Activated CD4-positive, alpha-beta T cell treated with anti-CD3 and anti-CD28 coated beads, Interleukin-2, amount 50 U/mL, for 24 hours (primary cell): ENCODE data around the gene CEMP1.
A peak's percentile ranks its signal among the peaks of the same experiment; 100 is the strongest.

Experiments used
- DNase-seq, 2 donors: peaks; one replicate each; pipeline ENCODE4 v3.0.0-alpha.2; 2020; ENCODE audit warnings: low read depth in 1 of 2, low spot score in 1 of 2

The CEMP1 gene

DNA sequence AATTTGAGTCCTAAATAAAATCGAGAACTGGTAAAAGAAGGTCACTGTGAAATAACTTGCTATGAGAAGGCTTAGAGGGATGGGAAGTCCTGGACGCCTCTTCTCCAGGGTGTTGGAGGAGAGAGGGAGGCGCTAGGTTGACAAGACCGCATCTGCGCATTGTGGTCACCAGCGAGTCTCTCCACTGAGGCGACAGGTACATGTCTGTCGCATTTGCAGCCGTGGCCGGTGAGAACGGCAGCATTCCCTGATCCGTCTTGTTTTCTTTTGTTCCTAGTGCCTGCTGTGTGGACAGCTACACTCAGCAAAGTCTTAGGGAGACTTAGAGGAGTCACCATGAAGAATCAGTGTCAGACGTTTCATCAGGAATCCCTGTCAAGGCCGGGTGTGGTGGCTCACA is 25.5 kb downstream of the CEMP1 start:
- no peak for DNase-seq

DNA sequence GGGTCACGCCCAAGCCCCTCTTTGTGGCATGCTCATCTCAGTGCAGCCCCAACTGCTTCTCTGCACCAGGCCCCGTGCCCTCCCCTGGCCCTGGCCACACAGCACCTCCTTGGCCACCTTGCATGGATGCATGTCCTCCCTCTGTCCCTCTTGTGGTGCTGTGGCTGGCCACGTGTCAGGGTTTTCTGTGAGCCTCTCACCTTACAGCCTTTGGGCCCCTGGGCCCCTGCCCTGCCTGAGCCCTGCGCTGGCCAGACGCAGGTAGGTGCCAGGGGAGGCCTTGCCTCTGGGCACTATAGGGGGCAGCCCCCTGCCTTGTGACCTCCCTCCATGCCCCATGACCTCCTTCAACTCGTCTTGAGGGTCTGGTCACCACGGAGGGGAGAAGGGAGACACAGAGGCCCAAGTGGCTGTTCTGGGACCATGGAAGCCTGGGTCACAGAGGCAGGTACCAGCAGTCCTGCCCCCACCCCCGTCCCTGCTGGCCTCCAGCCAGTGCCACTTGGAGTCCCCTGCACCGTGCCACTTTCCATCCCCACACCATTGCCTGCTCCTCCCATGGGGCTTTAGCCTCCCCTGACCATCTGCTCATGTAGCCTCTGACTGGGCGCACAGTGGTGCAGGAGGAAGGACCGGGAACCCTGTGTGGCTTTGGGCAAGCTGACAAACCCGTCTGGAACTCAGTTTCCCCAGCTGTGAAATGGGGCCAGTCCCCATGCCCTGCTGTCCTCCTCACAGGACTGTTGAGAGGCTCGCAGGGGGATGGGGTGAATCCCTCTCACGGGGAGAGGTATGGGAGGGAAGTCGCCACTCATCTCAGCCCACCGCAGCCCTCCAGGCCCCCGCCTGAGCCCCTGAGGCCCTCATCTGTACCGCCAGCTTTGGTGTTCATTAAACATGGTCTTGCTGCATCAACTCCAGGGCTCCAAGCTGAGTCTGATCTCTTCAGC is 29.0 kb downstream of the CEMP1 start:
- no peak for DNase-seq

DNA sequence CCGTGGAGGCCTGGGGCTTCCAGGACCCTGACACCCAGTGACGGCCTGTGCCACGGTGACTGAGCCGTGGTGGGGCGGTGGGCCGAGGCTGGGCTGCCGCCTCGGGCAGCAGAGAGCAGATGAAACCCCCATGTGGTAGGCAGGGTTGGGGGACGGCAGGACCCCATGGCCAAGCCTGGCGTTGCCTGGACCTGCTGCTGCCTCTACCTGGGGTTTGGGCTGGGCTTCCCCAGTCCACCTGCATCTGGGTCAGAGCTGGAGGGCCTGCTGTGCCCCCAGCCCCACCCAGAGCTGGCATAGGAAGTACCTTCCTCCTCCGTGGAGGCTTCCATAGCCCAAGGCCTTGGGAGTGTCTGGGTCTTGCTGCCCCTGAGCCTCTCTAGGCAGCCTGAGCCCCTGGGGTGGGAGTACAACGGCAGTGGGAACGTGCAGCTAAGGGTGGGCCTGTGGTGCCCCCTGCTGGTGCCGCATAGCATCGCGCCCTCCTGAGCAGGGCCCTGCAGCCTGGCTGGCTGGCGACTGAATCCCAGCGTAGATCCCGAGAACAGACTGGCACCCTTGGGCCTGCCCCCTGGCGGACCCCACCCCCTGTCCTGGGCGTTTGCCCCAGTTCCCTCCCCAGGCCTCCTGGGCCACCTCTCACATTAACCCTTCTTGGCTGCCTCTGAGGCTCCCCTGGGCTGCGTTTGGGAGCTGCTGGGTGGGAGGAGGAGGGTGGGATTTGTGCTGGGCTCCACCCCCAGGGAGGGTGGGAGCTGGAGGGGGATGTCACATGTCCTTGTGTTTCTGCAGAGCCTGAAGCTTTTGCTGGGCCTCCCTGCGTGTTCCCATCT is 30.1 kb downstream of the CEMP1 start:
- DNase-seq, result peak; percentile 68 to 73

DNA sequence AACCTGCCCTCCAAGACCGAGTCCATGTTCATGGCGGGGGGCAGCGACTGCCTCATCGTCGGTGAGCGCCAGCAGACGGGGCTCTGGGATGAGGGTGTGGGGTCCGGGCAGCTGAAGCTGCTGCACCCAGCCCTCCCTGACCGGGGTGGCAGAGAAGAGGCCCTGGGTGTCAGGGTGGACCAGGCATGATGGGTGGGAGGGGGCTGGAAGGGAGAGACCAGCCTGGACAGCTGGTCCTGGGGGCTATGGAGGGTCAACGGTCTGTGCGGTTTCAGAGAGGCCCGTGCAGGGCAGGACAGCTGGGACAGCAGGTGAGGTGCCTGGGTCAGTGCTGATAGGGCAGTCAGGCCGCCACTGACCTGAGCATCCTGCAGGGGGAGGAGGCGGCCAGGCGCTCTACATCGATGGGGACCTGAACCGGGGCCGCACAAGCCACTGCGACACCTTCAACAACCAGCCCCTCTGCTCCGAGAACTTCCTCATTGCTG is 30.7 kb downstream of the CEMP1 start:
- no peak for DNase-seq

DNA sequence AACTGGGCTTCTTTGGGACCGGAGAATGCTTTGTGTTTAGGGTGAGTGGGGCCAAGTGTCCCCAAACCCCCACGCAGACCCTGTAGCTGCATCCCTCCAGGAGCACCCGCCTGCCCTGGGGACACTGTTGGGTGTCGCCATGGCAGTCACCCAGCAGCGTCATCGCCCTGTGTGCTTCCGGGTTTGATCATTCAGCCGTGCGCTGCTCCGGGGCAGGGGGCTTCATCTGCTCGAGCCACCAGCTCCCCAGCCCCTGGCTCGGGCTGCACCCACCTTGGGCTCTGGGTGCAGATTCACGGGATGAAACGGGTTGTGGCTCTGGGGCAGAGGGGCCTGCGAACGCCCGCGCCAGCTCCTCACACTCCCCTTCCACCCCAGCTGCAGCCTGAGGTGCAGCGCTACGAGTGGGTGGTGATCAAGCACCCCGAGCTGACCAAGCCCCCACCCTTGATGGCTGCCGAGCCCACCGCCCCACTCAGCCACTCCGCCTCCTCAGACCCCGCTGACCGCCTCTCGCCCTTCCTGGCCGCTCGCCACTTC is 31.2 kb downstream of the CEMP1 start:
- no peak for DNase-seq

DNA sequence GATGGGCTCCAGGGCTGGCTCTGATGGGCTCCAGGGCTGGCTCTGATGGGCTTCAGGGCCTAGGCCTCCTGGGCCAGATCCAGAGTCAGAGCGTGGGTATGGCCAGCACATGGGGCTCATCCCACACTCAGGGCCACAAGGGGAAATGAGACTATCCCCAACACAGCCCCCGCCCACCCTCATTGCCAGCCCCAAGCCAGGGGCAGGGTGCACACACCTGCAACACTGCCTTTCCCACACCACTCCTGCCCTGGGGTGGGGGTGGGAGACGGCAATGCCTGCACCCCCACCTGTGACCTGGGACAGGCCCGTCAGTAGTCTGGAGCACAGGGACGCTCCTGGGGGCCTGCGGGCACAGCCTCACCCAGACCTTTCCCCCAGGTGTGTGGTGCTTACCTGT is 31.8 kb downstream of the CEMP1 start:
- no peak for DNase-seq

DNA sequence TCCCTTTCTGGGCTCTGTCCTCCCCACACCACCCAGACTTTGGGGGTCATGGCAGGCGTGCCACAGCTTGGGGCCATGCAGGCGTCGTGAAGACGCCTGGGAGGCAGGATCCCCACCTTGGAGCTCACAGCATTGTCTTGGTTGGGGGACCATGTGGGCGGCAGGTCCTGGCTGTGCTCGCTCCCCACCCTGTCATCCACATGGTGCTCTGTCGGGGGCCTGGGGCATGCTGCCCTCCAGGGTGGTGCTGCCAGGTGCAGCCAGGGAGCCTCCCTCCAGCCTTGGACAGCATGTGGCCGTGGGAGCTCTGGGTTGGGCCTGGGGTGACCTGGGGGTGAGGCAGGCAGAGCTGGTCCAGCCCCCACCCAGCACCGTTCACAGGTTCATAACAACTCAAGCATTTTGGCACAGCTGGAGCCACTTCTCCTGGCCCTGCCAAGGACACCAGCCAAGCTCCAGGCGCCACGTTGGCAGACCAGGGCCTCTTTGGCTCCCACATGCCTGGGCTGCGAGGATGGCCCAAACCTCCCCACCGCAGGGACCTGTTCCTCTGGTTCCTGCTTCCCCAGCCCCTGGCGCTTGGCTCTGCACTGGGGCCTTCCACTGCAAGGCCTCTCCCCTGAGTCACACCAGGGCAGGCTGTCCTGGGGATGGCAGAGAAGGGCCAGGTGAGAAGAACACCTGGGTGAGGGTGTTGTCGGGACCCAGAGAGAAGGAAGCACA is 32.5 kb downstream of the CEMP1 start:
- DNase-seq, result no peak

DNA sequence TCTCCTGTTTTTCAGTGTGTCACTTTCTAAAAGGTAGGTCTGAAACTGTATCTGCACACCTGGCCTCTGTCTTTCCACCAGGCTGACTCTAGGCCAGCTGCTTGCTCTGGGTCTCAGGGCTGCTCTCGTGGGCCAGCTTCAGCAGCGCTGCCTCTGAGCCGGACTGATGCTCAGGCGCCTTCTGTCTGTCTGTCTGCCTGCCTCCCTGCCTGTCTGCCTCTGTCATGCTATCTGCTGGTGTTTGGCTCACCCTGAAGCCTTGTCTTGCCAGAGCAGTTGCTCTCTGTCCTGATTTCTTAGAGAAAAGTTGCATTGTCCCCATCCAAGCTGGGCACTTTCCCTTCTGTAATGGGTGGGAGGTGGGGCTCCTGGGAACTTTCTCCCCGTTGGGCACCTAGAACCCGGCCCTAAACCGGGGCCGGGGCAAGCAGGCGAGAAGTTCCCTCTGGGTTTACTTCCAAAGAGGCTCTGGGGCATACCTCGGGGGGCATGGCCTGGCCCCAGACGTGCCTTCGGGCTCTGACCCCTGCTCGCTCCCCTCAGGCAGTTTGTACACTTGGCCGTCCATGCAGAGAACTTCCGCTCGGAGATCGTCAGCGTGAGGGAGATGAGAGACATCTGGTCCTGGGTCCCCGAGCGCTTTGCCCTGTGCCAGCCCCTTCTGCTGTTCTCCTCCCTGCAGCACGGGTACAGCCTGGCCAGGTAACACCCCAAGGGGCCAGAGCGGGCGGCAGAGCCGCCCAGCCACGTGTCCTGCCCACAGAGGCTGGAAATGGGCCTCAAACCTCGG is 33.3 kb downstream of the CEMP1 start:
- DNase-seq, result no peak

DNA sequence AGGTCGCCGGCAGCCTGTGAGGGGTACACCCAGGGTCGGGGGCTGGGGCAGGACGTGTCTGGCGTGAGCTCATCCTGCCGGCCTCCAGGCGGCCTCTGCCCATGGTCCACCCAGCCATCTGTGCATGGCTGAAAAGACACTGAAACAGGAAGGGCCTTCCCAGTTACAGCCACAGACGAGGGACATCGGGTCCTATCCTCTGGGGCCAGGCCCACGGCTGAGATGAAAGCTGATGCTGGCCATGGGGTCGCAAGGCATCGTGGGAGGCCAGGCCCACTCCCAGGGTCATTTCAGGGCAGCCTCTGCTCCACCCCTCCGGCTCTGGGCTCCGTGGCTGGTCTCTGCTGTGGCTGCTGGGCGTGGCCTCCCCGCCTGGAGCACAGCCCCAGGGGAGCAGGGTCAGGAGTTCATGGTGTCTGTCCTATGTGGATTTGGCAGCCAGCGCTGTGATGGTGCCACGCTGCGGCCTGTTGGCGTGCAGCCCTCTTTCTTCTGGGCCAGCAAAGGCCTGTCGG is 34.0 kb downstream of the CEMP1 start:
- no peak for DNase-seq

DNA sequence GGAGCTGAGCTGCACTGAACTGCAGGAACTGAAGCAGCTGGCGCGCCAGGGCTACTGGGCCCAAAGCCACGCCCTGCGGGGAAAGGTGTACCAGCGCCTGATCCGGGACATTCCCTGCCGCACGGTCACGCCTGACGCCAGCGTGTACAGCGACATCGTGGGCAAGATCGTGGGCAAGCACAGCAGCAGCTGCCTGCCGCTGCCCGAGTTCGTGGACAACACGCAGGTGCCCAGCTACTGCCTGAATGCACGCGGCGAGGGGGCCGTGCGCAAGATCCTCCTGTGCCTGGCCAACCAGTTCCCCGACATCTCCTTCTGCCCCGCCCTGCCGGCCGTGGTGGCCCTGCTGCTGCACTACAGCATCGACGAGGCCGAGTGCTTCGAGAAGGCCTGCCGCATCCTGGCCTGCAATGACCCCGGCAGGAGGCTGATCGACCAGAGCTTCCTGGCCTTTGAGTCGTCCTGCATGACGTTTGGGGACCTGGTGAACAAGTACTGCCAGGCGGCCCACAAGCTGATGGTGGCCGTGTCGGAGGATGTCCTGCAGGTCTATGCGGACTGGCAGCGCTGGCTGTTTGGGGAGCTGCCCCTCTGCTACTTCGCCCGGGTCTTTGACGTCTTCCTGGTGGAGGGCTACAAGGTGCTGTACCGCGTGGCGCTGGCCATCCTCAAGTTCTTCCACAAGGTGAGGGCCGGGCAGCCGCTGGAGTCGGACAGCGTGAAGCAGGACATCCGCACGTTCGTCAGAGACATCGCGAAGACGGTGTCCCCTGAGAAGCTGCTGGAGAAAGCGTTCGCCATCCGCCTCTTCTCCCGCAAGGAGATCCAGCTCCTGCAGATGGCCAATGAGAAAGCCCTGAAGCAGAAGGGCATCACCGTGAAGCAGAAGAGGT is 34.7 kb downstream of the CEMP1 start:
- no peak for DNase-seq

DNA sequence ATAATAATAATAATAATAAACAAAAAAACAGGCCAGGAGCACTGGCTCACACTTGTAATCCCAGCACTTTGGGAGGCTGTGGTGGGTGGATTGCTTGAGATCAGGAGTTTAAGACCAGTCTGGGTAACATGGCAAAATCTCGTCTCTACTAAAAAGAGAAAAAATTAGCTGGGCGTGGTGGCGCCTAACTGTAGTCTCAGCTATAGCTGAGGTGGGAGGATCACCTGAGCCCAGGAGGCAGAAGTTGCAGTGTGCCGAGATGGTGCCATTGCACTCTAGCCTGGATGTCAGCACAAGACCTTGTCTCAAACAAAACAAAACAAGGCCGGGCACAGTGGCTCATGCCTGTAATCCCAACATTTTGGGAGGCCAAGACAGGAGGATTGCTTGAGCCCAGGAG is 36.2 kb downstream of the CEMP1 start:
- DNase-seq, result no peak

DNA sequence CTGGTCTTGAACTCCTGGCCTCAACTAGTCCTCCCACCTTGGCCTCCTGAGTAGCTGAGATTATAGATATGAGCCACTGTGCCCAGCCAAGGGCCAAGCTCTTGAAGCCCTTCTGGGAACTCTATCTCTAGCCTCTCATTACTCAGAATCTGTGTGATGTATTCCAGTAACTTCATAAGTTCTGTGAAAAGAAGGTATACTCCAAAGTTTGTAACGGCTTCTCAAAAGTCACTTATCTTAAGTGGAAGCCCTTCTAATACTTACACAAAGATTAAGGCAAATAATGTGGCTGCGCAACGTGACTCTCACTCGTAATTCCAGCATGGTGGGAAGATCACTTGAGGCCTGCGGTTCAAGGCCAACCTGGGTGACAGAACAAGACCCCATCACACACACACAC is 36.6 kb downstream of the CEMP1 start:
- no peak for DNase-seq

DNA sequence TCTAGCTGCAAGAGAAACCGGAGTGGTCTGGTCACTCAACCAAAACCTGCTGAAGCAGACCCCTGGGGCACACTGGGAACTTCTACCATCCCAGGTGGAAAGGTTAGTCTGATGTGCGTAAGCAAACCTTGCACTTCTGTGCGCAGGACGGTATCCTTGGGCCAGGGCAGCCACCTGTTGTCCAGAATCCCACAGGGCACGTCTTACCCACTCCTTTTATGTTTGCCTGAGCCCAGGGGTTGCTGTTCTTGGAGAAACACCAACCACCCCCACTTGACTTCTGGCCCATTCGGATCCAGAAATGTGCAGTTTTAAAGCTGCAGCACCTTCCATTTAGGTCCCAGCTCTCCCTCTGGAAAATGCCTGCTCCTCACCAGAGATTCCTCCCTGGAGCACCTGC is 37.6 kb downstream of the CEMP1 start:
- no peak for DNase-seq

DNA sequence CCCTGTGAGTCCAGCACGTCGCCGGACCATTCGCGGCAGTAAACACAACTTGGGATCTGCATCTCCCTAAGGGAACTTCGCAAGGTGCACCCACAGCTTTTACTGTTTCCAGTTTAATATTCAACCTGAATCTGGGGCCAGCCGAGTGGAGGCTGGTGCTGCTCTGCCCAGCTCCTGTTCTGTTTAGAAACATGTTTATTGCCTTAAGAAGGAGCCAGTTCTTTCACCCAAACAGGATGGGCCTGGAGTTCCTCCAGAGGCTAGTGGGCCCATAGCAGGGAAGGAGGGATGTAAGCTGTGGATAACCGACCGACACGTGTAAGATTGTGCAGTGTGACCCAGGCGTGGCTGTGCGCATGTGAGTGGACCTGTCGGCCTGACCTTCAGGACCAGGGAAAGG is 38.9 kb downstream of the CEMP1 start:
- DNase-seq, result no peak

DNA sequence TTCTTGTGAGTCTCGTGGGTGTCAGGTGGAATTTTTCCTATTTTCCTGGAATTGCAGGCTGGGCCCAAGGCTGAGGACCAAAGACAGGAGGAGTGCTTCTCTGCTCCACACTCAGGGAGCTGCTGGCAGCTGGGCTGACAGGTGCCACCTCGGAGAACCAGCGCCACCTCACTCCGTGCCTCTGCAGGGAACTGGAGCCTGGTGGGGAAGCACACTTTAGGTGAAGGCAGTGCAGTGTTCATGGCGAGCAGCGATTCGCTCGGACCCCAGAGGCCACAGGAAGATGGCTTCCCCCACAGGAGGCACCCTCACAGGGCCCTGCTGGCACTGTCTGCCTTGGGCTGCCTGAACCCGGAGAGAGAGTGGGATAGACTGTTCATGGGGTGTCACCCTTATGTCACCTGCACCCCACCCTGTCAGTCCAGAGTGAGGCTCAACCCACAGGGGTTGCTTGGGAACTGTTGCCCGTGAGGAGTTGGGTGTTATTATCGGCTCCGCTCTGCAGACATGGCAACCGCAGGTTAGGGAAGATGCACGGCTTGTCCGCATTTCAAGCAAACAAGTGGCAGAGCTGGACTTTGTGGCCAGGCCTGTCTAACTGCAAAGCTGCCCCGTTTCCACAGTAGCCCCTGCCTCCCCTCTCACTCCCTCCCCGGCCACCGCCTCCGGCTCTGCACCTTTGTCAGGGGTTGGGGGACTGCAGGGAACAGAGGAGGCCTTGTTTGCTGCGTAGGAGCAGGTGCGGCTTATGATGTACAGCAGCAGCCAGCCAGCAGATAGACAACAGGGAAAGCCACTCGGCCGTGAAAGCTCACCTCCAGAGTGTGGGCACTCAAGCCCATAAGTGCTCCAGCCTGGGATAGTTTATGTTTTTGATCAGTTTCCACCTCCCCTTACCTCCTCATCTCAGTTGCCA is 40.8 kb downstream of the CEMP1 start:
- no peak for DNase-seq

DNA sequence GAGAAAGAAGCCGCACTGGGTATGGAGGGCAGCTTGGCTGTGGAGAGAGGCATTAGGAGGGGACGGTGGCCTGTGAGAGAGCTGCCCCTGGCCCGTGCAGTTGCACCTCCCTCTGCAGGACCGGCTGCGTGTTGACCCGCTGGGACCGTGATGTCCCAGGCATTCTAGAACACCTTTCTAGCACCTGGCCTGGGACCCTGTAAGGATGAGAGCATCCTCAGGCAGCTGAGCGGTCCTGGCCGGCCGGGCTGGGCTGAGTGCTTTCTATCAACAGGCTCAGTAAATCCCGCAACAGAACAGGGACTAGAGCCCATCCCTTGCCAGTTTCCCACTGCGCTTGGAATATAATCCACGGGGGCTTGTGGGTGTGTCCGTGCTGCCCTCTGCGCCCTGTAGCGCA is 41.6 kb downstream of the CEMP1 start:
- no peak for DNase-seq

DNA sequence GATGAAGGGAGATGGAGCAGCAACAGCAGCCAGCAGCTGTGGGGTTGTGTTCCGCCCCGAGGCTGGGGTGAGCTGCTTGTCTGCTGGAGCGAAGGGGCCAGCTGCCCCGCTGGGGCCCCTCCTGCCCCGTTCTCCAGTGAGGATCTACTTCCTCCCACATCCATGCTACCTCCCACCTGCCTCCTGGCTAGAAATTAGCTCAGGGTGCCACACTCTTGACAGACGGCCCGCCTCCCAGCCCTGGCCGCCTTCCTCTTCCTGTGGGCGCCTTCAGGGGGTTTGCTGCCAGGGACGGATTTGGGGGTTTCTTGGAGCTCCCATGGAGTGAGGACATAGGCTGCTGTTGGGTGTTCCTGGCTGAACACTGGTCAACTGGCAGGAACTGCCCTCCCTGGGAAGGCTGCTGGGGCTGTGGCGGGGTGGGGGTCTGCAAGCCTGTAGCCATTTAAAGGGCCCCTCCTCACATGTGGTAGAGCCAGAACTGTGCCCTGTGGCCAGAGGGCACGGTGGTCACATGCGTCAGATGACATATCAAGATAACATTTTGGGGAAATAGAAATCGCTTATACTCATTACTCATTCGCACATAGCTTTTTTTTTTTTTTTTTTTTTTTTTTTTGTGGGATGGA is 43.2 kb downstream of the CEMP1 start:
- DNase-seq, result no peak

DNA sequence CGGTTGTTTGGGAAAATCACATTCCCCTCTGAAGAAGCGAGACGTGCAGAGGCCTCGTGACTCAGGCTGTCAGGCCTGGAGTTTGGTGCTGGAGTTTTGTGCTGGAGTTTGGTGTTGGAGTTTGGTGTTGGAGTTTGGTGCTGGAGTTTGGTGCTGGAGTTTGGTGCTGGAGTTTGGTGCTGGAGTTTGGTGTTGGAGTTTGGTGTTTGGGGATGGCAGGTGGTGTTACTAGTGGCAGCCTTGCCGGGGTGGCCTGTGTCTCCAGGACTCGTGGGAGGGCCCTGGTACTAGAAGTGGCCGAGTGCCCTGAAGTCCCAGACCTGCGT is 43.7 kb downstream of the CEMP1 start:
- DNase-seq, result no peak
